ENCODE measurements around the gene TGM6. TPM values are rescaled to one million over a fixed set of nuclear protein-coding genes. Genes with fewer than 3 reads are reported as not detected.

Gene TGM6
- total RNA-seq, 1 experiment from 2014 or later: not detected

- TF ChIP-seq ZNF512 (CRISPR knock-in tag; IDR thresholded peaks at IDR 0.05; ENCODE audit: borderline replicate concordance): no peak
- no peak for TF ChIP-seq ETV6 (CRISPR knock-in tag; IDR thresholded peaks at IDR 0.05)
- TF ChIP-seq ZNF281 (CRISPR knock-in tag; IDR thresholded peaks at IDR 0.05): no peak
- TF ChIP-seq ZBTB43 (CRISPR knock-in tag; IDR thresholded peaks at IDR 0.05): no peak
- TF ChIP-seq TCF7 (CRISPR knock-in tag; IDR thresholded peaks at IDR 0.05; ENCODE audit: low read depth): no peak
- TF ChIP-seq ZNF121 (CRISPR knock-in tag; IDR thresholded peaks at IDR 0.05): no peak
- POLR2A ChIA-PET: no interaction called here
- Mint-ChIP-seq H3K27ac (no peak overlapping the region), H3K9me3 (peaks cover 12% of the 10 kb centered on the region), H3K4me3 (no peak overlapping the region), H3K4me1 (peaks cover 23% of the 10 kb centered on the region), H3K36me3 (no peaks in the 10 kb centered on the region; the same call in 1 of the 2 replicates), H3K27me3 (ENCODE audit: low read depth) (no peaks in the 10 kb centered on the region)
- no peak for ATAC-seq
- CTCF ChIA-PET: interaction anchor here (1.7 kb wide), 1 partner anchor 69 kb away, joined by 7 read pairs; no protein-coding TSS in a partner anchor
- no peak for DNase-seq (ENCODE audit: low spot score)
Observed at GRCh38 chr20:2382833-2383232, 2.1 kb downstream of the TGM6 start.

- Mint-ChIP-seq H3K36me3 (no peaks in the 10 kb centered on the region; the same call in 1 of the 2 replicates), H3K27ac (no peak overlapping the region), H3K9me3 (peaks cover 29% of the 10 kb centered on the region), H3K27me3 (ENCODE audit: low read depth) (no peaks in the 10 kb centered on the region; the same call in 1 of the 2 replicates), H3K4me1 (peaks cover 10% of the 10 kb centered on the region), H3K4me3 (no peak overlapping the region)
- no peak for TF ChIP-seq ZNF138 (CRISPR knock-in tag; conservative IDR thresholded peaks at IDR 0.05)
- no peak for TF ChIP-seq ZNF232 (CRISPR knock-in tag; IDR thresholded peaks at IDR 0.05)
- TF ChIP-seq ARID4B (CRISPR knock-in tag; IDR thresholded peaks at IDR 0.05; ENCODE audit: borderline replicate concordance): no peak
- no peak for TF ChIP-seq SMAD3 (CRISPR knock-in tag; IDR thresholded peaks at IDR 0.05; ENCODE audit: borderline replicate concordance)
- ChIA-PET CTCF (no interaction called here), POLR2A (no interaction called here)
- ATAC-seq: no peak
- DNase-seq (ENCODE audit: low spot score): no peak
Observed at GRCh38 chr20:2385026-2385425, 4.3 kb downstream of the TGM6 start.

GRCh38 chr20:2385496-2385895, 4.8 kb downstream of the TGM6 start:
- H3K4me1 Mint-ChIP-seq: peaks cover 5% of the 10 kb centered on the region
- POLR2A ChIA-PET: no interaction called here
- DNase-seq (ENCODE audit: low spot score) (no peak), ATAC-seq (no peak)
- peaks cover 30% of the 10 kb centered on the region for H3K9me3 Mint-ChIP-seq
- CTCF ChIA-PET: interaction anchor here (2.1 kb wide), 1 partner anchor 12 kb away, joined by 24 read pairs; no protein-coding TSS in a partner anchor
- TF ChIP-seq TCF7 (CRISPR knock-in tag; IDR thresholded peaks at IDR 0.05; ENCODE audit: low read depth) (no peak), SOX15 (CRISPR knock-in tag; IDR thresholded peaks at IDR 0.05) (no peak), STAT6 (CRISPR knock-in tag; conservative IDR thresholded peaks at IDR 0.05; ENCODE audit: low read depth) (no peak), FOXJ3 (CRISPR knock-in tag; IDR thresholded peaks at IDR 0.05; ENCODE audit: borderline replicate concordance) (no peak)
- H3K27me3 Mint-ChIP-seq (ENCODE audit: low read depth): no peaks in the 10 kb centered on the region; the same call in 1 of the 2 replicates
- no peak overlapping the region for H3K27ac Mint-ChIP-seq
- H3K4me3 Mint-ChIP-seq: no peak overlapping the region
- no peaks in the 10 kb centered on the region; the same call in 1 of the 2 replicates for H3K36me3 Mint-ChIP-seq

Data from WTC11 (cell line).